ENCODE data around the gene SFRP5. TPM values are rescaled to one million over a fixed set of nuclear protein-coding genes. Genes with fewer than 3 reads are reported as not detected.

SFRP5 gene
- total and polyA plus RNA-seq, 2 of the 13 experiments (the other 11 are each of a cell fraction or from before 2014, with no cell fraction given): 0.32 to 1.7 TPM

DNA sequence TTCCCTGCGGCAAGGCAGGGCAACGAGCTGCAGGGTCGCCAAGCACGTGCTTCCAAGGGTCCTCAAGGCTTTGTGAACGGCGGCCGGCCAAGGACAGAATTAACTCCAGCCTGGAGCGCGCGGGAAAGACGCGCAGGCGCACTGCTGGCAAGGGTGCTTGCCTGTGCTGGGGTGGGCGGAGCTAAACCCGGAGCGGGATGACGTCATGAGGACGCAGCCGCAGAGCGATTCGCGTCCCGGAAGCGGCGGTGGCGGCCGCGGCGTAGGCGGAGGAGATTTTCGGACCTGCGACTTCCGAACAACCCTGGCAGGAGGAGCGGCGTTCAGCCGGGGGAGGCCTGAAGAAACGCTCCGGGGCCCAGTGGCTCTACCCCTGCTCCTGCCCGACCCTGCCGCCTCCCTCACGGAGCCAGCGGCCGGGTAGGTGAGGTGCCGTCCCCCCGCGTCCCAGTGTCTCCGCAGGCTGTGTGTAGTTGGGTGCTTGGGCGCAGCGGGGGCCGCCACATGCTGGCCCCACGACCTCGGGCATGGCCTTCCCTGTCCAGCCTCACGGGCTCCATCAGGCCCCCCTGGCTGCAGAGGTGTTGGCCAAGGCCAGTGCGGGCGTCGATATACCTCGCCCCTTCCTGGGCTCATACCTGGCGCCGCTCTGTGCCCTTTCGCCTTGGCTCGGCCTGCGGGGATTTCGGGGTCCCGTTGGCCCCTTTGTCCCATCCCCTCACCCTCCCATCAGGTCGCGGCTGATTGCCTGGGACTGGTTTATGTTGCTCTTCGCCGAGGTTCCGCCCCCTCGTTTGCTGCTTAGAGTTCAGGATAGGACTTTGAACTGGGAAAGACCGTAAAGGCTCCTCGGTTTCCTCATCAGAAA is 34.7 kb downstream of the SFRP5 start, which contains the start of gene ZFYVE27 (continued):
- TF ChIP-seq POLR2A (IDR thresholded peaks at IDR 0.05; ENCODE audit: insufficient read depth in 1 of 2, low read depth in 2 of 2, low read length in 2 of 2) (peak; percentile 89 to 93), NCOR1 (IDR thresholded peaks at IDR 0.05; ENCODE audit: borderline replicate concordance, low read length) (peak; percentile 75; the same call in 1 of the 2 replicates), ZNF564 (CRISPR knock-in tag; IDR thresholded peaks at IDR 0.05) (peak; percentile 77), ESRRA (CRISPR knock-in tag; IDR thresholded peaks at IDR 0.05; ENCODE audit: low read depth) (peak; percentile 70; the same call in 1 of the 2 replicates), MXD4 (CRISPR knock-in tag; IDR thresholded peaks at IDR 0.05) (peak; percentile 96), ZNF776 (CRISPR knock-in tag; IDR thresholded peaks at IDR 0.05) (peak; percentile 95)
- TF ChIP-seq, protein P1, sequence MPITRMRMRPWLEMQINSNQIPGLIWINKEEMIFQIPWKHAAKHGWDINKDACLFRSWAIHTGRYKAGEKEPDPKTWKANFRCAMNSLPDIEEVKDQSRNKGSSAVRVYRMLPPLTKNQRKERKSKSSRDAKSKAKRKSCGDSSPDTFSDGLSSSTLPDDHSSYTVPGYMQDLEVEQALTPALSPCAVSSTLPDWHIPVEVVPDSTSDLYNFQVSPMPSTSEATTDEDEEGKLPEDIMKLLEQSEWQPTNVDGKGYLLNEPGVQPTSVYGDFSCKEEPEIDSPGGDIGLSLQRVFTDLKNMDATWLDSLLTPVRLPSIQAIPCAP (CRISPR knock-in tag; IDR thresholded peaks at IDR 0.05; ENCODE audit: low read depth): peak; percentile 93; the same call in 1 of the 2 replicates
- TF ChIP-seq, protein P2, sequence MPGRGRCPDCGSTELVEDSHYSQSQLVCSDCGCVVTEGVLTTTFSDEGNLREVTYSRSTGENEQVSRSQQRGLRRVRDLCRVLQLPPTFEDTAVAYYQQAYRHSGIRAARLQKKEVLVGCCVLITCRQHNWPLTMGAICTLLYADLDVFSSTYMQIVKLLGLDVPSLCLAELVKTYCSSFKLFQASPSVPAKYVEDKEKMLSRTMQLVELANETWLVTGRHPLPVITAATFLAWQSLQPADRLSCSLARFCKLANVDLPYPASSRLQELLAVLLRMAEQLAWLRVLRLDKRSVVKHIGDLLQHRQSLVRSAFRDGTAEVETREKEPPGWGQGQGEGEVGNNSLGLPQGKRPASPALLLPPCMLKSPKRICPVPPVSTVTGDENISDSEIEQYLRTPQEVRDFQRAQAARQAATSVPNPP (CRISPR knock-in tag; IDR thresholded peaks at IDR 0.05): peak; percentile 100
- TF ChIP-seq, protein P3, sequence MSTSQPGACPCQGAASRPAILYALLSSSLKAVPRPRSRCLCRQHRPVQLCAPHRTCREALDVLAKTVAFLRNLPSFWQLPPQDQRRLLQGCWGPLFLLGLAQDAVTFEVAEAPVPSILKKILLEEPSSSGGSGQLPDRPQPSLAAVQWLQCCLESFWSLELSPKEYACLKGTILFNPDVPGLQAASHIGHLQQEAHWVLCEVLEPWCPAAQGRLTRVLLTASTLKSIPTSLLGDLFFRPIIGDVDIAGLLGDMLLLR (CRISPR knock-in tag; IDR thresholded peaks at IDR 0.05): peak; percentile 99
- TF ChIP-seq, protein P4, sequence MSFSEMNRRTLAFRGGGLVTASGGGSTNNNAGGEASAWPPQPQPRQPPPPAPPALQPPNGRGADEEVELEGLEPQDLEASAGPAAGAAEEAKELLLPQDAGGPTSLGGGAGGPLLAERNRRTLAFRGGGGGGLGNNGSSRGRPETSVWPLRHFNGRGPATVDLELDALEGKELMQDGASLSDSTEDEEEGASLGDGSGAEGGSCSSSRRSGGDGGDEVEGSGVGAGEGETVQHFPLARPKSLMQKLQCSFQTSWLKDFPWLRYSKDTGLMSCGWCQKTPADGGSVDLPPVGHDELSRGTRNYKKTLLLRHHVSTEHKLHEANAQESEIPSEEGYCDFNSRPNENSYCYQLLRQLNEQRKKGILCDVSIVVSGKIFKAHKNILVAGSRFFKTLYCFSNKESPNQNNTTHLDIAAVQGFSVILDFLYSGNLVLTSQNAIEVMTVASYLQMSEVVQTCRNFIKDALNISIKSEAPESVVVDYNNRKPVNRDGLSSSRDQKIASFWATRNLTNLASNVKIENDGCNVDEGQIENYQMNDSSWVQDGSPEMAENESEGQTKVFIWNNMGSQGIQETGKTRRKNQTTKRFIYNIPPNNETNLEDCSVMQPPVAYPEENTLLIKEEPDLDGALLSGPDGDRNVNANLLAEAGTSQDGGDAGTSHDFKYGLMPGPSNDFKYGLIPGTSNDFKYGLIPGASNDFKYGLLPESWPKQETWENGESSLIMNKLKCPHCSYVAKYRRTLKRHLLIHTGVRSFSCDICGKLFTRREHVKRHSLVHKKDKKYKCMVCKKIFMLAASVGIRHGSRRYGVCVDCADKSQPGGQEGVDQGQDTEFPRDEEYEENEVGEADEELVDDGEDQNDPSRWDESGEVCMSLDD (CRISPR knock-in tag; IDR thresholded peaks at IDR 0.05; ENCODE audit: borderline replicate concordance): peak; percentile 83; the same call in 1 of the 2 replicates
- TF ChIP-seq, protein P5, sequence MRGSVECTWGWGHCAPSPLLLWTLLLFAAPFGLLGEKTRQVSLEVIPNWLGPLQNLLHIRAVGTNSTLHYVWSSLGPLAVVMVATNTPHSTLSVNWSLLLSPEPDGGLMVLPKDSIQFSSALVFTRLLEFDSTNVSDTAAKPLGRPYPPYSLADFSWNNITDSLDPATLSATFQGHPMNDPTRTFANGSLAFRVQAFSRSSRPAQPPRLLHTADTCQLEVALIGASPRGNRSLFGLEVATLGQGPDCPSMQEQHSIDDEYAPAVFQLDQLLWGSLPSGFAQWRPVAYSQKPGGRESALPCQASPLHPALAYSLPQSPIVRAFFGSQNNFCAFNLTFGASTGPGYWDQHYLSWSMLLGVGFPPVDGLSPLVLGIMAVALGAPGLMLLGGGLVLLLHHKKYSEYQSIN (CRISPR knock-in tag; IDR thresholded peaks at IDR 0.05; ENCODE audit: borderline replicate concordance): peak; percentile 82; the same call in 1 of the 2 replicates
- TF ChIP-seq, protein P6, sequence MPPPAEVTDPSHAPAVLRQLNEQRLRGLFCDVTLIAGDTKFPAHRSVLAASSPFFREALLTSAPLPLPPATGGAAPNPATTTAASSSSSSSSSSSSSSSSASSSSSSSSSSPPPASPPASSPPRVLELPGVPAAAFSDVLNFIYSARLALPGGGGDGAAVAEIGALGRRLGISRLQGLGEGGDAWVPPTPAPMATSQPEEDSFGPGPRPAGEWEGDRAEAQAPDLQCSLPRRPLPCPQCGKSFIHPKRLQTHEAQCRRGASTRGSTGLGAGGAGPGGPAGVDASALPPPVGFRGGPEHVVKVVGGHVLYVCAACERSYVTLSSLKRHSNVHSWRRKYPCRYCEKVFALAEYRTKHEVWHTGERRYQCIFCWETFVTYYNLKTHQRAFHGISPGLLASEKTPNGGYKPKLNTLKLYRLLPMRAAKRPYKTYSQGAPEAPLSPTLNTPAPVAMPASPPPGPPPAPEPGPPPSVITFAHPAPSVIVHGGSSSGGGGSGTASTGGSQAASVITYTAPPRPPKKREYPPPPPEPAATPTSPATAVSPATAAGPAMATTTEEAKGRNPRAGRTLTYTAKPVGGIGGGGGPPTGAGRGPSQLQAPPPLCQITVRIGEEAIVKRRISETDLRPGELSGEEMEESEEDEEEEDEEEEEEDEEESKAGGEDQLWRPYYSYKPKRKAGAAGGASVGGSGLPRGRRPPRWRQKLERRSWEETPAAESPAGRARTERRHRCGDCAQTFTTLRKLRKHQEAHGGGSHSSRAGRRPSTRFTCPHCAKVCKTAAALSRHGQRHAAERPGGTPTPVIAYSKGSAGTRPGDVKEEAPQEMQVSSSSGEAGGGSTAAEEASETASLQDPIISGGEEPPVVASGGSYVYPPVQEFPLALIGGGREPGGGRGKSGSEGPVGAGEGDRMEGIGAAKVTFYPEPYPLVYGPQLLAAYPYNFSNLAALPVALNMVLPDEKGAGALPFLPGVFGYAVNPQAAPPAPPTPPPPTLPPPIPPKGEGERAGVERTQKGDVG (CRISPR knock-in tag; IDR thresholded peaks at IDR 0.05; ENCODE audit: borderline replicate concordance): peak; percentile 83; the same call in 1 of the 2 replicates
- TF ChIP-seq, protein P7, sequence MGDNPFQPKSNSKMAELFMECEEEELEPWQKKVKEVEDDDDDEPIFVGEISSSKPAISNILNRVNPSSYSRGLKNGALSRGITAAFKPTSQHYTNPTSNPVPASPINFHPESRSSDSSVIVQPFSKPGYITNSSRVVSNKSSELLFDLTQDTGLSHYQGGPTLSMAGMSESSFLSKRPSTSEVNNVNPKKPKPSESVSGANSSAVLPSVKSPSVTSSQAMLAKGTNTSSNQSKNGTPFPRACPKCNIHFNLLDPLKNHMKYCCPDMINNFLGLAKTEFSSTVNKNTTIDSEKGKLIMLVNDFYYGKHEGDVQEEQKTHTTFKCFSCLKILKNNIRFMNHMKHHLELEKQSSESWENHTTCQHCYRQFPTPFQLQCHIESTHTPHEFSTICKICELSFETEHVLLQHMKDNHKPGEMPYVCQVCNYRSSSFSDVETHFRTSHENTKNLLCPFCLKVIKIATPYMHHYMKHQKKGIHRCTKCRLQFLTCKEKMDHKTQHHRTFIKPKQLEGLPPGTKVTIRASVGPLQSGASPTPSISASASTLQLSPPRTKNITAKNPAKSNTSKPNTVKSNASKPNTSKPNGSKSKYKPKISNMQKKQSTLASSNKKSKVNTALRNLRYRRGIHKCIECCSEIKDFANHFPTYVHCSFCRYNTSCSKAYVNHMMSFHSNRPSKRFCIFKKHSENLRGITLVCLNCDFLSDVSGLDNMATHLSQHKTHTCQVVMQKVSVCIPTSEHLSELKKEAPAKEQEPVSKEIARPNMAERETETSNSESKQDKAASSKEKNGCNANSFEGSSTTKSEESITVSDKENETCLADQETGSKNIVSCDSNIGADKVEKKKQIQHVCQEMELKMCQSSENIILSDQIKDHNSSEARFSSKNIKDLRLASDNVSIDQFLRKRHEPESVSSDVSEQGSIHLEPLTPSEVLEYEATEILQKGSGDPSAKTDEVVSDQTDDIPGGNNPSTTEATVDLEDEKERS (CRISPR knock-in tag; IDR thresholded peaks at IDR 0.05): peak; percentile 90; the same call in 1 of the 2 replicates
